Esophagus mucosa (tissue), 1 donor: ENCODE results near the gene CHMP1B. TPM values are rescaled to one million over a fixed set of nuclear protein-coding genes. Genes with fewer than 3 reads are reported as not detected.
A peak's percentile ranks its signal among the peaks of the same experiment; 100 is the strongest.
"Not testable (repeated sequence)": the region's sequence is repeated elsewhere in the genome, so short reads cannot be mapped to it uniquely, and the experiment has no call there.

ENCODE experiments used
- ATAC-seq: fragments of 200-7000 bp; cut with Tn5 transposase; one replicate; pipeline ENCODE4 v1.9.1; 2020
- total RNA-seq: library from RNA; stranded (reverse); gene quantifications from one replicate; pipeline ENCODE4 v1.2.4, GENCODE V29; 2023
- donor health status: DM: yes; HTN: yes; CAD: no.

CHMP1B gene
- total RNA-seq, 1 donor from 2014 or later = 28.7 TPM

DNA sequence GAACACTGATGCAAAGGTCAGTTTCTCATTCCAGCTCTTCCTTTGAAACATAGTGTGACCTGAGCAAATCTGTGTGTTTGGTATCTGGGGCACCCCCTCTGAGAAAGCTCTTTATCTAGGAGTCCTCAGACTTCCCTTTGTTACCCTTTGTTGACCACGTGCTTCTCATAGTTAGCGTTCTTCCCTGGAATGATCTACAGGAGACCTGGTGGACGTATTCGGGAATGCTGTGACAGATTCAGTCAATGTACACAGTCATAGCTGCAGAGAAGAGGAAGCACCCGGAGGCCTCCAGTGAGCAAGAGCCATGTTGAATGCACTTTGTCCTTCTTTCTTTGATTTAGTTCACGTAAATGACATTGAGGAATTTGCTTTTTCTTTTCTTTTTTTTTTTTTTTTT lies 10.7 kb upstream of the CHMP1B start:
- ATAC-seq = no peak

DNA sequence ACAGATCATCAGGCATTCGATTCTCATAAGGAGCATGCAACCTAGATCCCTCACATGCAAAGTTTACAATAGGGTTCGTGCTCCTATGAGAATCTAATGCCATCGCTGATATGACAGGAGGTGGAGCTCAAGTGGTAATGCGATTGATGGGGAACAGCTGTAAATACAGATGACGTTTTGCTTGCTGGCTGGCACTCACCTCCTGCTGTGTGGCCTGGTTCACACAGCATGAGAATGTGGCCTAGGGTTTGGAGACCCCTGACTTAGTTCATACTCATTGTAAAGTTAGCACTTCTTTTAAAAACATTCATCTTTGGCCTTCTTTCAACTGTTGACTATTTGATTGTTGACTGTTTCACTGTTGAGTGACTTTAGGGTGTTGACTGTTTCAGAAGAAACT lies 8.7 kb upstream of the CHMP1B start:
- no peak for ATAC-seq

DNA sequence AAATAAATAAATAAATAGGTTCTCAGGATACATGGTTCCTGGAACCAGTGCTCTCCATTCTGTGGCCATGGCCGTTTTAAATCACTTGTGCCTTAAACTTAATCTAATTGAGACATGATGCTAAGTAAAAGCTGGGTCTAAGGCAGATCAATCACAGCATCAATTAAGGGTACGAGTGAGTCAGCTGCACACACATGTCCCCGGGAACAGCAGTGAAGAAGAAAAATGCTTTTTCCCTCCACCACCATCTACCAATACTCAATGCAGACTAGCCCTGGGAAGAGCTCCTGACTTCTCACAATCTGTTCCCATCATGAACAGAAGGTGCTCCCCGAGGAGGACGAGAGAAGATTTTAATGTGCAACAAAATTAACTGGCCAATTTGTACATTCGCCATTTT lies 6.8 kb upstream of the CHMP1B start:
- no peak for ATAC-seq

DNA sequence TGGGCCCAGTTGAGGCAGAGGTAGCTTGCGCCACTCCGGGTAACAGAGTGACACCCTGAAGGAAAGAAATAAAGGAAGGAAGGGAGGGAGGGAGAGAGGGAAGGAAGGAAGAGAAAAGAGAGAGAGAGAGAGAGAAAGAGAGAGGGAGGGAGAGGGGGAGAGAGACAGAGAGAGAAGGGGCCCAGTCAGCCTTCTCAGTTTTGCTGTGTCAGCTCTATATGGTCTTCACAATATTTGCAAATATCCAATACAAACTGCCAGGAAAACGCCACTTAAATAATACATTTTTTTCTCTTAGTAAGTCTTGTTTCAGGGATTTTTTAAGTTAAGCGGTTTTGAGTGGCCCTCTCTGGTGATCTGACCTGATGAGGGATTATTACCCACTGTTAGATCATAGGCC lies 5.6 kb upstream of the CHMP1B start:
- ATAC-seq = no peak

DNA sequence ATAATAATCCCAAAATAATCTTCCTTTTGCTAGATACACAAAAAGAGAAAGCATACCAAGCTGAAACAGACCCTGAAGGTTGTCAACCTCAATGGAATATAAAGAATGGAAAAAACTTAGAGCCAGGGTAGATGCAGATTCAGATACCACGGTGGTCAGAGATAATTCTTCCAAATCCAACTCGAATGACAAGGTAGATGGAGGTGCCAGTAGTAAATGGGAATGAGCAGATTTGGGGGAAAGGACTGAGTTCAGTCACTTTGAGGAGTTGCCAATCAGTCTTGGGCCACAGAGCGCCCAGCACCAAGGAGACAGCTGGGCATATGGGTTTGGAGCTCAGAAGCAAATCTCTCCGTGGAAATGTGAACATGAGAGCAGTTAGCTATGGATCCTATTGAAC lies 3.4 kb upstream of the CHMP1B start:
- no peak for ATAC-seq

DNA sequence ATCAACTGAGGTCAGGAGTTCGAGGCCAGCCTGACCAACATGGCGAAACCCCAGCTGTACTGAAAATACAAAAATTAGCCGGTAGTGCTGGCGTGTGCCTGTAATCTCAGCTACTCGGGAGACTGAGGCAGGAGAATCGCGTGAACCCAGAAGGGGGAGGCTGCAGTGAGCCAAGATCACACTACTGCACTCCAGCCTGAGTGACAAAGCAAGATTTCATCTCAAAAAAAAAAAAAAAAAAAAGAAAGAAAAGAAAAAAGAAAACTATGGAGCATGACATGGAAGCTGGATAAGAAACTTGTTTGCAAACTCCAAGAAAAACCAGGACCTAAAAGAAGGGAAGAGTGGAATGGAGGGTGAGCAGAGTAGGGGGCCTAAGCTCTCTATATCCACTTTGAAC lies 1.9 kb upstream of the CHMP1B start:
- no peak for ATAC-seq

DNA sequence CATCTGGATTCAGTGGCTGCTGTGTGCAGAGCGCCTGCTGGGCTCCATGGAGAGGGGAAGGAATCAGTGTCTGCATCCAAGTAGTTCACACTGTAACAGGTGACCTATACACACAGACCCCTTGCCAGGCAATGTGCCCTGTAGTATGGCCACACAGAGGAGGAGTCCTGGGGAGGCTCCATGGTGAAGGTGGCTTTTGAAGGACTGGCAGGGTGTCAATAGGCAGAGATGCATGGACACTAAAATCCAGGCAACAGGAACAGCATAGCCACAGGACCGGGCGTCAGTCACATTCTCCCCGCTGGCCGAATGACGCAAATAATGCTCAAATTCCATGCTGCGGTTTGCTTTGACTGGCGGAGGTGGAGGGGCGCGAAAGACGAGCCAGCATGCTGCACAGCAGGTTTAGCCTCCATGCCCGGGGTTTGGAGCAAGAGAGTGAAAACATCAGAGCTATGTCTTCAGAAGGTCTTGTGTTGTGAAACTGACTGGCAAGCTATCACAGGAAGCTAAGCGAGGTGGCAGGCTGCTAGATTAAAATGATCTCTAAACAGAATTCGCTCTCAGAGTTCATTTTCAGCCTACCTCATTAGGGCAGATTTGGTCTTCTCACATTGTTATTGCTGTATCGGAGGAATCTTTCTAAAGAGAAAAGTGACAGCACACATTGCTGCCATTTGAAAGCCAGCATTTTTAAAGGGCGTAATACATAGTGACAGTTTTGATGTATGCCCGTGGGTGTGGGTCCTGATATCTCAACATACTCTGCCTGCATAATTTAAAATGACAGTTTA lies 1.2 kb upstream of the CHMP1B start:
- ATAC-seq = peak; percentile 52

DNA sequence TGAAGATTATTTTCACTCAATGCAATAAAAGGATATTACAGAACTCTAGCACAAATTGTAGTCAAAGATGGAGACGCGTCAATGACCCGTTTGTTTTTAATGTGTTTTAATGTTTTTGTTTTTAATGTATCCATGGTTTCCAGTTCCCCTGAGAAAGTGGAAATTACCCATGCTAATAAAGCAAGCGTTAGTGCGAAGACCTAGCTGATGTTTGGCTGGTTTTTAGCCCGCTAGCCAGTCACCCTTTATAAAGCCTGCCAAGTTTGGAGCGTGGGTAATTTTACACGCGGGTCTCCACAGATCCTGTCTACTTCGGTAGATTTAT lies 430 bp upstream of the CHMP1B start:
- ATAC-seq = peak; percentile 3

DNA sequence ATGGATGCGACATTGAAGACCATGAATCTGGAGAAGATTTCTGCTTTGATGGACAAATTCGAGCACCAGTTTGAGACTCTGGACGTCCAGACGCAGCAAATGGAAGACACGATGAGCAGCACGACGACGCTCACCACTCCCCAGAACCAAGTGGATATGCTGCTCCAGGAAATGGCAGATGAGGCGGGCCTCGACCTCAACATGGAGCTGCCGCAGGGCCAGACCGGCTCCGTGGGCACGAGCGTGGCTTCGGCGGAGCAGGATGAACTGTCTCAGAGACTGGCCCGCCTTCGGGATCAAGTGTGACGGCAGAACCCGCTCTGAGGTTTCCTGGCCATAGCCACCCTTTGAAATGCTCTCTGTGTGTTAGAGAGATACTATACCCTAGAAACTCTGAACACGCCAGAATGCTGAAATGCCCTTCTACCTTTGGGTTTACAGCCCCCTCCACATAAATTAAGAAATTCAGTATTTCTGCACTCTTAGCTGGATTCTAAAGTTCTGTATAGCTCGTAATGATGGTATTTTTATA lies 659 bp downstream of the CHMP1B start:
- peak; percentile 71 for ATAC-seq

DNA sequence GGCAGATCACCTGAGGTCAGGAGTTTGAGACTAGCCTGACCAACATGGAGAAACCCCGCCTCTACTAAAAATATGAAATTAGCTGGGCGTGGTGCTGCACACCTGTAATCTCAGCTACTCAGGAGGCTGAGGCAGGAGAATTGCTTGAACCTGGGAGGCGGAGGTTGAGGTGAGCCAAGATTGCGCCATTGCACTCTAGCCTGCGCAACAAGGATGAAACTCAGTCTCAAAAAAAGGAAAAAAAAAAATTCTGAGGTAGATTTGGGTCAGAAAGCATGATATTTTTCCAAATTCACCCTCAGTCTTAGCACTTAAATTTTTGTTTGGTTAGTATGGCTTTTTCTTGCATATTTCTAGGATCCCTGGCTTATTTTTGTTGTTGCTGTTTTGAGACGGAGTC lies 3.3 kb downstream of the CHMP1B start:
- not testable (repeated sequence) for ATAC-seq

DNA sequence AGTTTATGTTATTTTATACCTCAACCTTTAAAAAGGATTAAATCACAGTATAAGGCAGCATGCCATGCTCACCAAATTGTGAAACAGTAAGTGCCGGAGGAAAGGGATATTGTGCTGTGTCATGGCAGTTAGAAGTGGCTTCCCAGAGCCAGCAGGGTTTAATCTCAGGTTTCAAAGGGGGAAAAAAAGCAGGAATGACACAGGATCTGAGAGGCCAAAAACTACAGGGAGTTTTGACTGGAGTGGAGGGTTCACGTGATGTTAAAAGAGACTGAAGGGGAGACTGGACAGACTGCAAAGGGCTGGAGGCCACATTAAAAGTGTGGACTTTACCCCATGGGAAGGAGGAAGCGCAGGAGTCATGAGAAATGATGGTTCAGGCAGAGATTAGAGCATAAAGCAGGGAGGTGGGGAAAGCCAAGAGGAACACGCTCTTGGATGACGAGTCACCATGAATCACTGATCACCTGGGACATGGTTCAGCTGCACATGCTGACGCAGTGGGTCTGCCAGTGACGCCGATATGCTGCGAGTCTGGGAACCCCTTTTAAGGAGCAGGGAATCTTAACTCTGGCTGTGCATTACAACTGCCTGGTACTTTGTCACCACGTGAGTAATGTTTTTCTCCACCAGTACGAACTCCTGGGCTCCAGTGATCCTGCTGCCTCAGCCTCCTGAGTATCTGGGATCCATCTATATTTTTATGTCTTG lies 6.1 kb downstream of the CHMP1B start:
- peak; percentile 93 for ATAC-seq

DNA sequence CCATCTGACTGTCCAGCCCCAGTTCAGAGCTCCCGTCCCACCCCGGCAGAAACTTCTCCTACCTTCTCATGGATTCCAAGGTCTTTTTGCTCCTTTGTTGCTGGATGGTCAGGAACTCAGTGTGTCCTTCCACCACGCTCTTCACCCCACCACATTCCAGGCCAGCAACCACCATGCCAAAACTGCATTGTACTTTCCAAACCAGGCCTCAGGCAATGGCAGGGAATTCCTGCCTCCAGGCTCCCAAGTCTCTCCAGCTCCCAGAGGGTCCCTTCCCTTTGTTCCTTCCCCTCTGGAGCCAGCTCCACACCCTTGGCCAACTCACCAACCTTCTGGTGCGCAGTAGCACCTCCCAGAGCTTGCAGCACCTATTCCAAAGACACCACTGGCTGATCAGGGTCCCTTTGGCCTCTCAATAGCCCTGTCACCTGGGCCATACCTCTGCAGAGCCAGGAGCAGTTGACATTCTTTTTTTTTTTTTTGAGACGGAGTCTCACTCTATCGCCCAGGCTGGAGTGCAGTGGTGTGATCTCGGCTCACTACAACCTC lies 8.1 kb downstream of the CHMP1B start:
- no peak for ATAC-seq

DNA sequence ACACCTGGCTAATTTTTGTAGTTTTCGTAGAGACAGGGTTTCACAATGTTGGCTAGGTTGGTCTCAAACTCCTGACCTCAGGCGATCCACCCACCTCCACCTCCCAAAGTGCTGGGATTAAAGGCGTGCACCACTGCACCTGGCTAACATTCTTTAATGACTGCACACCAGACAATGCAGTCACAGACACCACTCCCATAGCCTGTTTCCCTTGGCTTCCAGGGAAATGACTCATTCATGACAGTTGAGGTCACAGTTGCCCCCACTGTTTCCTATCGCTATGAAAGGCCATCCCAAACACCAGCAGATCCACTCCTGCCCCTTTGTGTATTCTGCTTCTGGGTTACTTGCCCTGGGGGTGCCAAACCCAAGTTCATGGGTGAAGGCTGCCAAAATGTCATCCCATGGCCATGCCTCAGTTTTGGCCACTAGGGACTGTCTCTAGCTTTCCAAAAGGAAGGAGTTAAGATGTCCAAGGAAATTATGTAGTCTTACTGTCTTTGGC lies 8.7 kb downstream of the CHMP1B start:
- ATAC-seq = peak; percentile 84

DNA sequence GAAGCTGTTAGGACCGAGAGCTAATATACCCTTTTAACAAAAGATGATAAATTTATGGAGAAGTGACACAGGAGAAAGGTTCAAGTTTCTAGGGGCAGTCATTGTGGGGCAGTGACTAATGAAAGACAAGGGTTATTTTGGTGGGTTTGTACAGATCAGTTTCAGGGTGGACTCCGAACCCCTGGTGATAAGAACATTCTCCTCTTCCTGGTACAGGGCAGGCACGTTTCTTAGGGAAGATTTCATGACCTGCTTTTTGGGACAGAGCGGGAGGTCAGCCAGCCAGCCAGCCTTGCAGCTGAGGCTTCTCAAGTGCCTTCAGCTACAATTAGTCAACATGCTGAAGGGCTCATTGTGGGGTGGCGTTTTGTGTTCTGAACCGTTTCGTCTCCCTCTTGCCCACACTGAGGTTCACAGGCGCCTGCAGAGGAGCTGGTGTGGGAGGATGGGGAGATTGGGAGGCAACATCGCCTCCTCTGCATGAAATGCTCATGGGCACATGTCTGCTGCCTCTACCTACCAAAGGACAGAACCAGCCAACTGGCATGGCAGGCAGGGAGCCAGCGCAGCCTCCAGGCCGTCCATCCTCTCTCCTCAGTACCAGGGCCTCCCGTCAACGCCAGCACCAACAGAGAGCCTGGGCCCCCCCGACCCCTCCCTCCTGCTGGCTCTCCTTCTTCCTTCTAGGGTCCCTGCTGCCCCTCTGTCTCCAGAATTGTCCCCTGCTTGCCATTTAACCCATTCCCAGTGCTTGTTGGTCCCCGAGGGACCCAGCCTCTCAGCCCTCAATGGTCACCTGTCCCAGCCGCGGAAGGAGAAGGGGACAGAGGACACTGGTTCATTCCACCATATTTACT lies 9.6 kb downstream of the CHMP1B start:
- no peak for ATAC-seq

DNA sequence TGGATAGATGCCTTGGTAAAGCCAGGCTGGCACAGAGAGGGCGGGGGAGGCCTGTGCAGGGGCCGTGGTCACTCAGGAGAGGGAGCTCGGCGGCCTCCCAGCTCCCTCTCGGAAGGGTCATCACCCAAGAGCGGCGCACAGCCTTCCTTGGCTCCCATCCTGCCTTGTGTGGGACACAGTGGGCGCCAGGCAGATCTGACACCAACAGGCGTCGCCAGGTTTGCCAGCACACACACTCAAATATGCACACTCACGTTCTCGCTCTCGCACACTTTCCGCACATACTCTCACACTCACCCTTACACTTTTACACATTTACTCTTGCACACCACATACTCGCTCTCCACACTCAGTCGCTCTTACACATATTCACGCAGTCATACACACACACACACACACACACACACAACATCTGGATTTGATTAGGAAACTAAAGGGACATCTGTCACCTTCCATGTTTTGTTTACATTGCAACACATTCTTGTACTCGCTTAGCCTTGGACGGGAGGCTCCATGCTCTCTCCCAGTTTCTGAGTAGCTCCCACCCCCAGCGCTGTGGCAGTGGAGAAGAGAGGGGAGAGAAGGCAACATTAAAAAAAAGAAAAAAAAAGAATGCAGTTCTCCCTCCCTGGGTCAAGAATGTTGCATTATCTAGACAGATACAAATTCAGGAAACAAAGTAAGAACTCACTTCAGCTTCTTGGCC lies 10.5 kb downstream of the CHMP1B start:
- ATAC-seq = no peak

DNA sequence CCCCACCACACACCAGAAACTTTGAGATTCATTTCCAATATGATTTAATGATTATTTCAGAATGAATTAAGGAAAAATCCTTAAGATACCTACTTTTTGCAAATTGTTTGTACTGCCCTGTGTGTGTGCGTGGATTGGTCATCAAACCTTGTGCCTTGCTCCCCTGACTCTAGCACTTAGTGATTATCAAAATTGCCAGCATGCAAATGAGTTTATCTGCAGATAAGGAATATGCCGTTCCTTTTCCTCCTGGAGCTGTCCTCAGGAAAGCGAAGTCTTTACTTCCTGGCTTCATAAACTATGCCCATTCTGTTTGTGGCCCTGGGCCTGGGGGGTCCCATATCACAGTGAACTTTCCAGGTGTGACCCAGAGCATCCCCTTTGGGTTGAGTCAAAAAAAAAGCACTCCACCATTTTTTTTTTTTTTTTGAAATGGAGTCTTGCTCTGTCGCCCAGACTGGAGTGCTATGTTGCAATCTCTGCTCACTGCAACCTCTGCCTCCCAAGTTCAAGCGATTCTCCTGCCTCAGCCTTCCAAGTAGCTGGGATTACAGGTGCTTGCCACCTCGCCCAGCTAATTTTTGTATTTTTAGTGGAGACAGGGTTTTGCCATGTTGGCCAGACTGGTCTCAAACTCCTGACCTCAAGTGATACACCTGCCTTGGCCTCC lies 11.4 kb downstream of the CHMP1B start:
- no peak for ATAC-seq

DNA sequence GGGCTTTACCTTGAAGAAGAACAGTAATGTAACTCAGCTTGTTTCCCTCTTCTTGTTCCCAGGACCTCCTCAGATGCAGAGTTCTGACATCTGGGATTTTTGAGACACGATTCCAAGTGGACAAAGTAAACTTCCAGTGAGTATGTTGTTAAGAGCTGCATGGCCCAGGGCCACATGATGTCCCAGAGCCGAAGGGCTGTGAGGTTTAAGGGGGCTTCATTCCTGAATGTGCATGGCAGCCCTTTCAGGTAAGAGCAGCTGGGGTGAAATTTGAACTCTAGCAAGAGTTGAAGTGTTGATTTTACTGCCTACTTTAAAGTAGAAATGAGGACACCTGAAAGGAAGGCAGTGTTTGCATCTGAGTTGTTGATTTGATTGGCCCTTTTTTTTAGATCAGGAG lies 13.3 kb downstream of the CHMP1B start:
- no peak for ATAC-seq

DNA sequence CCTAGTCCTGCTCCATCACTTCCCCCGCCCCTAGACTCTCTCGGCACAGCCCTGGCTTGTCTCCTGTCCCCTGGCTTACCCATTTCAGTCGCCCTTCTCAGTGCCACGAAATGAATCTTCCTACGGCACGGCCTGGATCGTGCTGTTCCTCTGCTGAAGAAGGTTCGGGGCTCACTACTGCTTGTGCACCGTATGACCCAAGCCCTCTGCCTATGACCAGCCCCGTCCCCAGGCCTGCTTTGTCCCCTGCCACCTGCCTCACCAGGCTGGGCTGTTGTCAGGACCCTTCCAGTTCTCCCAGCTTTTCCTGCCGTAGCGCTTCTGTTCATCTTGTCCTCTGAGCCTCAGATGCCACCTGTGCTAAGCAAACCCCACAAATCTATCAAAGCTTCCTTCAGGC lies 13.9 kb downstream of the CHMP1B start:
- no peak for ATAC-seq

DNA sequence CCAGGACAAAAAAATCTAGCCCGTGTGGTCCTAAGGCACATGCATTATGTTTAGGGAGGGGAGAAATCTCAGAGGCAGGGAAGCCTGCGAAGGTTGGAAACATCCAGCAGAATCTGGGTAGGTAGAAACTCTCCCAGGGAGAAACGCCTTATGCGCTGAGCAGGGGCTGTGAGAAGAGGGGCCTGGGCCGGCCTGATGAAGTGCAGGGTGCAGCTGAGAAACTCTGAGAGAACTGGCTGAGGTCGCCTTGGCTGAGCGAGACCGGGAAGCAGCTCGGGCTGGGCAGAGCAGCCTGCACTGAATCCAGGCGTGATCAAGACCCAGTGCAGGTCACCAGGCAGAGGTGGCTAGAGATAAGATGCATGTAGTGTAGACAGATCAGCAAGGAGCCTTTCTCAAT lies 15.1 kb downstream of the CHMP1B start:
- ATAC-seq = no peak

DNA sequence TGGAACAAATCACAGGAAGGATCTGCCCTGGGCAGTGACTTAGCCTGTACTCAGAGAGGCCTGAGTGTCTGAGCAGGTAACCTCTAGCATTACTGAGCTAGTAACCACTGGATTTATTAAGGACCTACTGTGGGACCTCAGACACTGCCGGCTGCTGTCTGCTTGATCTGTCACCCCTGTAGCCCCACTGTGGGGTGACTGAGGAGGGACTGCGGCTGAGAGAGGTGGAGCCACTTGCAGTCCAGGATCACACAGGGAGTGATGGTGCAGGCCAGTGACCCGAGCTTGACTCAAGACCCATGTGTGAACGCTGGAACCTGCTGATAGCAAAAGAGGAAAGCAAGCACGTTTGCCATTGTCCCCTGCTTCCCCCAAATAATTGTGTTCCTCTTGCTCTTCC lies 15.6 kb downstream of the CHMP1B start:
- ATAC-seq = no peak

DNA sequence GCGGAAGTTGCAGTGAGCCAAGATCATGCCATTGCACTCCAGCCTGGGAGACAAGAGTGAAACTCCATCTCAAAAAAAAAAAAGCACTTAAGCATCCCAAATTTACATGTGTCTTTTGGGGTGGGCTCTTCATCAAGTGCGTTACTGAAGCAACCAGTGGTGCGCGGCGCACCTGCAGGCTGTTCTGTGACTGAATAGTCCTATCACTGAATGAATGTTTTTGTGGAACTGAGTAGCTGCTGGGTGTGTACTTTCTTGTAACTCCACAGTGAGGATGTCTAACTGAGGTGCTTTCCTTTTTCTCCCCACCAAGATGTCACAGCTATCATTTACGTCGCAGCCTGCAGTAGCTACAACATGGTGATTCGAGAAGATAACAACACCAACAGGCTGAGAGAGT lies 17.0 kb downstream of the CHMP1B start:
- ATAC-seq = no peak

DNA sequence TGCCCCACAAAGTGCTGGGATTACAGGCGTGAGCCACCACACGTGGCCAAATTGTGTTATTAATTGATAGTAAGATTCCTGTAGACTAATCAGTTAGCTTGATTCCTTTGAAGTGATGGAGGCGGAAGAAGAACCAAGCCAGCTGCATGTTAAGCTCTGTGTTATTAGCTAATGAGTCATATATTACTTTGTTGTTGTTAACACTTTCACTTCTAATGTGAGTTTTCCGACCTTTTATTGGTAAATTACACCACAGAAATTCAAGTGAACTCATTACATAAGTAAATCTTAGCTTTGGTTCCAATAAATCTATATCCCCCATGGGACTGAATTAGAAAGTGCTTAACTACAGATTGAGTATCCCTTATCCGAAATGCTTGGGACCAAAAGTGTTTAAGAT lies 20.3 kb downstream of the CHMP1B start:
- peak; percentile 58 for ATAC-seq
